Measurements from ENCODE around the gene PXMP4.

Gene PXMP4

DNA sequence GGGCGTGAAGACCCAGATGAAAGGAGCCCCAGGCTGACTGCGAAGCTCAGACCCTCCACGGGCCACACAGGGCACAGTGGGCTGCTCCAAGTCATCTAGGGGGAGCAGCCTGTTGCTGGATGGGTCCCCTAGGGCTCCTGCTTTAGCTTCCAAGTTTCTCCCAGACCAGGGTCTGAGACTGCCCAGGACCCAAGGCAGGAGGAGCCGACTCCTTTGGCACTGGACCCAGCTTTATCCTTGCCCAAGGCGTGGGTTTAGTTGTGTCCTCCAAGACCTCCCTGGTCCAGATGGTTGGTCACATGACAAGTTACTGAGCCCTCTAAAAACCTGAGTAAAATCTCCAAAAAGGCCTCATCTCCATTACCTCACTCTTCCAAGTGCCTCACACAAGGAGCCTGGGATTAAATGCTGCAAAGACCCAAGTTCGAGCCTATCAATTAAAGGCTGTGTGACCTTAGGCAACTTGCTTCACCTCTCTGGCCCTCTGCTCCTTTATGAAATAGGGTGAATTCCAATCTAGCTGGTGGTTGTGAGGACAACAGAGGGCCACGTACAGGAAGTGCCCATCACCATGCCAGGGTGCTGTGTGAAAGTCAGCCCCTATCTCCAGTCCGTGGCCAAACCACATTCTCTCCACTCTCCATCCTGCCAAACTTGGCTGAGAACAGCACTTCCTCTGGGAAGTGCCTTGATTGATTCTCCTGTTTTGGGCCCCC lies 48.4 kb downstream of the PXMP4 start:
- Histone ChIP-seq H4K20me1 (ENCODE audit: insufficient read depth) (no peaks in the 10 kb centered on the region), H3K27ac (peak overlapping the region; percentile 62; the same call in 1 of the 2 replicates), H3K27me3 (ENCODE audit: insufficient read depth, low read depth) (no peaks in the 10 kb centered on the region), H3K36me3 (ENCODE audit: insufficient read depth) (no peaks in the 10 kb centered on the region; the same call in 1 of the 2 replicates), H2AFZ (ENCODE audit: low read depth) (no peak overlapping the region), H3K9ac (peak overlapping the region; percentile 84; the same call in 1 of the 2 replicates), H3K4me3 (IDR thresholded peaks at IDR 0.05; ENCODE audit: insufficient read depth, low read depth, low read length) (no peak overlapping the region), H3K79me2 (ENCODE audit: insufficient read depth, low read depth) (peaks cover 35% of the 10 kb centered on the region), H3K4me2 (peak overlapping the region; percentile 94), H3K4me1 (ENCODE audit: low read depth, poor library complexity, severe bottlenecking) (peaks cover 60% of the 10 kb centered on the region)
- TF ChIP-seq, protein P1, sequence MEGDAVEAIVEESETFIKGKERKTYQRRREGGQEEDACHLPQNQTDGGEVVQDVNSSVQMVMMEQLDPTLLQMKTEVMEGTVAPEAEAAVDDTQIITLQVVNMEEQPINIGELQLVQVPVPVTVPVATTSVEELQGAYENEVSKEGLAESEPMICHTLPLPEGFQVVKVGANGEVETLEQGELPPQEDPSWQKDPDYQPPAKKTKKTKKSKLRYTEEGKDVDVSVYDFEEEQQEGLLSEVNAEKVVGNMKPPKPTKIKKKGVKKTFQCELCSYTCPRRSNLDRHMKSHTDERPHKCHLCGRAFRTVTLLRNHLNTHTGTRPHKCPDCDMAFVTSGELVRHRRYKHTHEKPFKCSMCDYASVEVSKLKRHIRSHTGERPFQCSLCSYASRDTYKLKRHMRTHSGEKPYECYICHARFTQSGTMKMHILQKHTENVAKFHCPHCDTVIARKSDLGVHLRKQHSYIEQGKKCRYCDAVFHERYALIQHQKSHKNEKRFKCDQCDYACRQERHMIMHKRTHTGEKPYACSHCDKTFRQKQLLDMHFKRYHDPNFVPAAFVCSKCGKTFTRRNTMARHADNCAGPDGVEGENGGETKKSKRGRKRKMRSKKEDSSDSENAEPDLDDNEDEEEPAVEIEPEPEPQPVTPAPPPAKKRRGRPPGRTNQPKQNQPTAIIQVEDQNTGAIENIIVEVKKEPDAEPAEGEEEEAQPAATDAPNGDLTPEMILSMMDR (conservative IDR thresholded peaks at IDR 0.05; ENCODE audit: low read depth, low read length), result no peak

DNA sequence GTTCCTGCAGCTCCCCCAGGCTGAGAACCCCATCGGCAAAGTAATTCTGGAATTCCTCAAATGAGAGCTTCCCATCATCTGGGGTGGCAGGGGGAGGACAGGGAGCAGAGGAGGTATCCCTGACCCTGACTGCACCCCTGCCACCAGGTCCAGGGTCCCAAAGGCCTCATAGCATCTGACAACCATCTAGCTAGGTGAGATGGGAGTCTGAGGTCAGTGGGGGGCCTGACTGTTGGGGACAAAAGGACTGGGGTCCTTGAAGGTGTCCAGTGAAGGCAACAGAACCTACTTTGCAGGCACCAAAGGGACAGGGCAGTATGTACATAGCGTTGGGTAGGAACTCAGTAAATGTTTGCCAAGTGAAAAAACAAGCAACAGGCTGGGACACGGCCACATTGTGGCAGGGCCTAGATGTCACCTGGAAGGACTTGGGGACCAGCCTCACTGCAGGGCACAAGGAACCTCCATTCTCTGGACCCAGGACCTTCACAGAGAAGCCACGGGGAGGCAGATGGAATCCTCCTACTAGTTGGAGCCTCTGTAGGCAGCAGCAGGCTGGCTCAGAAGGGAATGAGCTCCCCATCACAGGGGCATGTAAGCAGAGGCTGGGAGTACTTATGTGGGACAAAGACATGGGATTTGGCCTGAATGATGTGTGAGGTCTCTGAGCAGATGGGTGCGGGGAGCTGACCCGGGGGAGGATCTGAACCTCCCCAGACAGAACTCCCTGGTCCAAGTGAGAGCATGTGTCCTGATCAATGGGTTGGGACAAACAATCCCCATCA lies 49.2 kb downstream of the PXMP4 start:
- H3K27ac ChIP-seq, result no peak overlapping the region
- H3K36me3 ChIP-seq (ENCODE audit: insufficient read depth), result no peaks in the 10 kb centered on the region; the same call in 1 of the 2 replicates
- H2AFZ ChIP-seq (ENCODE audit: low read depth), result no peak overlapping the region
- H3K27me3 ChIP-seq (ENCODE audit: insufficient read depth, low read depth), result no peaks in the 10 kb centered on the region
- peaks cover 36% of the 10 kb centered on the region for H3K79me2 ChIP-seq (ENCODE audit: insufficient read depth, low read depth)
- no peak overlapping the region for H3K4me3 ChIP-seq (IDR thresholded peaks at IDR 0.05; ENCODE audit: insufficient read depth, low read depth, low read length)
- TF ChIP-seq, protein P1 (conservative IDR thresholded peaks at IDR 0.05; ENCODE audit: low read depth, low read length), result no peak
- H3K9ac ChIP-seq, result no peak overlapping the region
- no peaks in the 10 kb centered on the region for H4K20me1 ChIP-seq (ENCODE audit: insufficient read depth)
- H3K4me2 ChIP-seq, result no peak overlapping the region
- peaks cover 60% of the 10 kb centered on the region for H3K4me1 ChIP-seq (ENCODE audit: low read depth, poor library complexity, severe bottlenecking)

DNA sequence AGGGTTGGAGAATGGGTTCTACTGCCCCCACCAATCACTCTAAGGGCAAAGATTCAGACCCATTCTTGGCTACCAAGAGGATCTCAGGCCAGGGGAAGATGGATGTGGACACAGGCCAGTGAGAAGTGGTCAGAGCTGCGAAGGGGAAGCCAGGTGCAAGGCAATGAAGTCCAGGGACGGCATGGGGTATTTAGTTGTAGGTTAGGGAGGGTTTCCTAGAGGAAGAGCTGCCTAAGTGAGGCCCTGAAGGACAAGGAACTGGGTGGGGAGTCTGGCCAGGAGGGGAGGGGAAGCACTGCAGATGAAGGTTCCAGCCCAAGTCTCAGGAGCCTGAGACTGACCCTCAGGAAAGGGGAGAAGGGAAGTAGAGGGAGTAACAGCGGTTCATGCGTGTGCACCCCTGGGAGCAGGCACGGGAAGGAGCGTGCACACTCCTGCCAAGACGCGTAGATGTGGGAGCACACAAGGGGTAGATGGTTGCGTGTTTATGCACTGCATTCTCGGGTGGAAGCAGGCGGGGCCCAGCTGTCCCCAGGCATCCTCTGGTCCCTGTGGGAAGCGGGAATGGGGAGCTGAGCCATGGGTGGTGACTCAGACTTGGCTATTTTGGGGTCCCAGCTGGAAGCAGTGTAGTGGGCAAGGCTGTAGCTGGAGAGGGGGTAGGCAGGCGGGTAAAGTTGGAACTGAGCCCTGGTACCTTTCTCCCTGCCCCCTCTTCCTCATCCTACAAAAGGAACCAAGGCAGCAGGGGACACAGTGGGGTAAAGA lies 50.1 kb downstream of the PXMP4 start:
- peaks cover 40% of the 10 kb centered on the region for H3K79me2 ChIP-seq (ENCODE audit: insufficient read depth, low read depth)
- no peaks in the 10 kb centered on the region for H3K36me3 ChIP-seq (ENCODE audit: insufficient read depth)
- H3K27me3 ChIP-seq (ENCODE audit: insufficient read depth, low read depth), result no peaks in the 10 kb centered on the region
- no peak overlapping the region for H3K9ac ChIP-seq
- H3K4me3 ChIP-seq (IDR thresholded peaks at IDR 0.05; ENCODE audit: insufficient read depth, low read depth, low read length), result no peak overlapping the region
- no peak overlapping the region for H3K4me2 ChIP-seq
- H3K27ac ChIP-seq, result peak overlapping the region; percentile 19; the same call in 1 of the 2 replicates
- H4K20me1 ChIP-seq (ENCODE audit: insufficient read depth), result no peaks in the 10 kb centered on the region
- H2AFZ ChIP-seq (ENCODE audit: low read depth), result no peak overlapping the region
- H3K4me1 ChIP-seq (ENCODE audit: low read depth, poor library complexity, severe bottlenecking), result peaks cover 61% of the 10 kb centered on the region
- TF ChIP-seq, protein P1 (conservative IDR thresholded peaks at IDR 0.05; ENCODE audit: low read depth, low read length), result no peak

DNA sequence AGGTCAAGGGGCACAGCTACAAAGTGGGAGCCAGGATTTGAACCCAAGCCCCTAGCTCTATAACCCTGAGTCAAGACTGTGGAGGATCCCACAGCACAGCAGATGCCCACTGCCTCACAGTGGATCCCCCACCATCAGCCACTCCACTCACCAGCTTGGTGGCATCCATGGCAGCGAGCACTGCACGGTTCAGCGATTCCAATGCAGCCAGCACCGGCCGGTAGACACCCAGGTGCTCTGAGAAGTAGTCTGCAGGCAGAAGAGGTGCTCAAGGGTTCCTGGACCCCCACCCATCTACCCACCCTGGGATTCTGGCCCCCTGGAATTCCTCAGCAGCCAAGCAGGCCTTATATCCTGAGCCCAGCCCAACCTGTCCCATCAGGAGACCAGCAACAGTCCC lies 50.9 kb downstream of the PXMP4 start:
- Histone ChIP-seq H3K36me3 (ENCODE audit: insufficient read depth) (no peaks in the 10 kb centered on the region), H3K4me1 (ENCODE audit: low read depth, poor library complexity, severe bottlenecking) (peaks cover 66% of the 10 kb centered on the region), H2AFZ (ENCODE audit: low read depth) (no peak overlapping the region), H4K20me1 (ENCODE audit: insufficient read depth) (no peaks in the 10 kb centered on the region), H3K27me3 (ENCODE audit: insufficient read depth, low read depth) (no peaks in the 10 kb centered on the region), H3K27ac (peak overlapping the region; percentile 74; the same call in 1 of the 2 replicates), H3K9ac (no peak overlapping the region), H3K4me2 (peak overlapping the region; percentile 67; the same call in 1 of the 2 replicates), H3K79me2 (ENCODE audit: insufficient read depth, low read depth) (peaks cover 40% of the 10 kb centered on the region), H3K4me3 (IDR thresholded peaks at IDR 0.05; ENCODE audit: insufficient read depth, low read depth, low read length) (no peak overlapping the region)
- TF ChIP-seq, protein P1 (conservative IDR thresholded peaks at IDR 0.05; ENCODE audit: low read depth, low read length), result no peak
